Activated naive CD4-positive, alpha-beta T cell treated with anti-CD3 and anti-CD28 coated beads, Interleukin-2, amount 10 ng/mL, durations not matched to agents 7 days and 5 days (primary cell): ENCODE data around the gene HLA-A.

ENCODE experiments used
- CTCF ChIA-PET: fragments of 350-600 bp; sonication (Branson Sonifier 250); formaldehyde crosslinking; loops from one replicate; lab custom pipeline; 2021; ENCODE audit warnings: antibody characterized with exemption; lab: Charles Lee
- DNase-seq: peaks from one replicate; pipeline ENCODE4 v3.0.0-alpha.2; 2020
- H3K27ac Mint-ChIP-seq: one replicate; pipeline ENCODE4 v1.8.0; 2021; ENCODE audit warnings: mild to moderate bottlenecking, moderate library complexity, mixed read lengths
- H3K27me3 Mint-ChIP-seq: one replicate; pipeline ENCODE4 v1.8.0; 2021; ENCODE audit warnings: mild to moderate bottlenecking, mixed read lengths
- H3K36me3 Mint-ChIP-seq: one replicate; pipeline ENCODE4 v1.8.0; 2021; ENCODE audit warnings: mixed read lengths
- H3K4me1 Mint-ChIP-seq: one replicate; pipeline ENCODE4 v1.8.0; 2021; ENCODE audit warnings: mixed read lengths
- H3K4me3 Mint-ChIP-seq: one replicate; pipeline ENCODE4 v1.8.0; 2021; ENCODE audit warnings: mild to moderate bottlenecking, moderate library complexity, mixed read lengths
- H3K9me3 Mint-ChIP-seq: one replicate; pipeline ENCODE4 v1.8.0; 2021; ENCODE audit warnings: mixed read lengths

The HLA-A gene

DNA sequence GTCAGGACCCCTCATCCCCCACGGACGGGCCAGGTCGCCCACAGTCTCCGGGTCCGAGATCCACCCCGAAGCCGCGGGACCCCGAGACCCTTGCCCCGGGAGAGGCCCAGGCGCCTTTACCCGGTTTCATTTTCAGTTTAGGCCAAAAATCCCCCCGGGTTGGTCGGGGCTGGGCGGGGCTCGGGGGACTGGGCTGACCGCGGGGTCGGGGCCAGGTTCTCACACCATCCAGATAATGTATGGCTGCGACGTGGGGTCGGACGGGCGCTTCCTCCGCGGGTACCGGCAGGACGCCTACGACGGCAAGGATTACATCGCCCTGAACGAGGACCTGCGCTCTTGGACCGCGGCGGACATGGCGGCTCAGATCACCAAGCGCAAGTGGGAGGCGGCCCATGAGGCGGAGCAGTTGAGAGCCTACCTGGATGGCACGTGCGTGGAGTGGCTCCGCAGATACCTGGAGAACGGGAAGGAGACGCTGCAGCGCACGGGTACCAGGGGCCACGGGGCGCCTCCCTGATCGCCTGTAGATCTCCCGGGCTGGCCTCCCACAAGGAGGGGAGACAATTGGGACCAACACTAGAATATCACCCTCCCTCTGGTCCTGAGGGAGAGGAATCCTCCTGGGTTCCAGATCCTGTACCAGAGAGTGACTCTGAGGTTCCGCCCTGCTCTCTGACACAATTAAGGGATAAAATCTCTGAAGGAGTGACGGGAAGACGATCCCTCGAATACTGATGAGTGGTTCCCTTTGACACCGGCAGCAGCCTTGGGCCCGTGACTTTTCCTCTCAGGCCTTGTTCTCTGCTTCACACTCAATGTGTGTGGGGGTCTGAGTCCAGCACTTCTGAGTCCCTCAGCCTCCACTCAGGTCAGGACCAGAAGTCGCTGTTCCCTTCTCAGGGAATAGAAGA, 978 bp downstream of the HLA-A start:
- DNase-seq = peak; percentile 66
- Mint-ChIP-seq H3K27ac (peak overlapping the region; percentile 98), H3K4me1 (peaks cover 54% of the 10 kb centered on the region), H3K36me3 (peaks cover 58% of the 10 kb centered on the region), H3K27me3 (peaks cover 12% of the 10 kb centered on the region), H3K9me3 (no peaks in the 10 kb centered on the region), H3K4me3 (peak overlapping the region; percentile 88)
- CTCF ChIA-PET = no interaction called here

DNA sequence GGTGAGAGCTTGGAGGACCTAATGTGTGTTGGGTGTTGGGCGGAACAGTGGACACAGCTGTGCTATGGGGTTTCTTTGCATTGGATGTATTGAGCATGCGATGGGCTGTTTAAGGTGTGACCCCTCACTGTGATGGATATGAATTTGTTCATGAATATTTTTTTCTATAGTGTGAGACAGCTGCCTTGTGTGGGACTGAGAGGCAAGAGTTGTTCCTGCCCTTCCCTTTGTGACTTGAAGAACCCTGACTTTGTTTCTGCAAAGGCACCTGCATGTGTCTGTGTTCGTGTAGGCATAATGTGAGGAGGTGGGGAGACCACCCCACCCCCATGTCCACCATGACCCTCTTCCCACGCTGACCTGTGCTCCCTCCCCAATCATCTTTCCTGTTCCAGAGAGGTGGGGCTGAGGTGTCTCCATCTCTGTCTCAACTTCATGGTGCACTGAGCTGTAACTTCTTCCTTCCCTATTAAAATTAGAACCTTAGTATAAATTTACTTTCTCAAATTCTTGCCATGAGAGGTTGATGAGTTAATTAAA, 3.0 kb downstream of the HLA-A start:
- no peak for DNase-seq
- Mint-ChIP-seq H3K36me3 (peaks cover 73% of the 10 kb centered on the region), H3K9me3 (no peaks in the 10 kb centered on the region), H3K4me1 (peaks cover 55% of the 10 kb centered on the region), H3K4me3 (peak overlapping the region; percentile 88), H3K27me3 (peaks cover 6% of the 10 kb centered on the region), H3K27ac (peak overlapping the region; percentile 85)
- CTCF ChIA-PET = interaction anchor here (1.0 kb wide), 1 partner anchor 10 kb away, joined by 3 read pairs; no protein-coding TSS in a partner anchor

DNA sequence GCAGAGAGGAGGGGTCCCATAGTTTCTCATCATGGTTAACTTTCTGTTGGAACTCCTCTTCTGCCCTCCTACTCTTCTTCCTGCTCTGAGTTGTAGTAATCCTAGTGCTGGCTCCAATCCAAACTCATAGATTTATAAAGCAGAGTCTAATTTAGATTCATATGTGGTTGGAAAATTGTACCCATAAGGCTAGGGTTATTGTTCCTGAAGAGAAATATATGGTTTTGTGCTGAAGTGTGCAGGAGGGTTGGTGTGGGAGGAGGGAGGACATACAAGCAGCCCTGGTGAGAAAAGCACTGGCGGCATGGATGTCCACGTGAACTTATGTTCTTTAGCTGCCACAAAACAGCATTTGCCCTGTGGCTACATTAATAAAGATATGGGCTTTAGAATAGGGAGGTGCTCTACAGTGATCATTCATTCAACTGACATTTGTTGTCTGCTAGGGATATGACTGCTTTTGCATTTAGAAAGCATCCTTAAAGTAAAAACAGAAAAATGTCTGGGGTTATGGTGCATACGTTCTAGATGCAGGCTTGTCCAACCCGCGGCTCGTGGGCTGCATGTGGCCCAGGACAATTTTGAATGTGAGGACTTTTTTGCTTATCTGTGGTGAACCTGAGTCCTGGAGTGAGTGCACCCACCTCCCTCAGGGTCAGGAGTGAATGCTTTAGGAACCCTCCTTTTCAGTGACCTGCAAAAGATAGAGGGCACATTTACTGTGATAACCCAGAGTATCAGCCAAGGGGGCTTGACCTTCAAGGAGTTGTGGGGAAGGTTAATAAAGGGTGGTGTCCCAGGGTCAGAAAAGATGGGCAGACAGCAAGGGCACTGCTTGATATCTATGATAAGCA, 4.1 kb downstream of the HLA-A start:
- no peaks in the 10 kb centered on the region for H3K9me3 Mint-ChIP-seq
- peak overlapping the region; percentile 88 for H3K4me3 Mint-ChIP-seq
- CTCF ChIA-PET = interaction anchor here (1.0 kb wide), 1 partner anchor 9 kb away, joined by 3 read pairs; no protein-coding TSS in a partner anchor
- H3K36me3 Mint-ChIP-seq = peaks cover 73% of the 10 kb centered on the region
- peaks cover 45% of the 10 kb centered on the region for H3K4me1 Mint-ChIP-seq
- H3K27ac Mint-ChIP-seq = peak overlapping the region; percentile 81
- H3K27me3 Mint-ChIP-seq = peaks cover 6% of the 10 kb centered on the region
- no peak for DNase-seq

DNA sequence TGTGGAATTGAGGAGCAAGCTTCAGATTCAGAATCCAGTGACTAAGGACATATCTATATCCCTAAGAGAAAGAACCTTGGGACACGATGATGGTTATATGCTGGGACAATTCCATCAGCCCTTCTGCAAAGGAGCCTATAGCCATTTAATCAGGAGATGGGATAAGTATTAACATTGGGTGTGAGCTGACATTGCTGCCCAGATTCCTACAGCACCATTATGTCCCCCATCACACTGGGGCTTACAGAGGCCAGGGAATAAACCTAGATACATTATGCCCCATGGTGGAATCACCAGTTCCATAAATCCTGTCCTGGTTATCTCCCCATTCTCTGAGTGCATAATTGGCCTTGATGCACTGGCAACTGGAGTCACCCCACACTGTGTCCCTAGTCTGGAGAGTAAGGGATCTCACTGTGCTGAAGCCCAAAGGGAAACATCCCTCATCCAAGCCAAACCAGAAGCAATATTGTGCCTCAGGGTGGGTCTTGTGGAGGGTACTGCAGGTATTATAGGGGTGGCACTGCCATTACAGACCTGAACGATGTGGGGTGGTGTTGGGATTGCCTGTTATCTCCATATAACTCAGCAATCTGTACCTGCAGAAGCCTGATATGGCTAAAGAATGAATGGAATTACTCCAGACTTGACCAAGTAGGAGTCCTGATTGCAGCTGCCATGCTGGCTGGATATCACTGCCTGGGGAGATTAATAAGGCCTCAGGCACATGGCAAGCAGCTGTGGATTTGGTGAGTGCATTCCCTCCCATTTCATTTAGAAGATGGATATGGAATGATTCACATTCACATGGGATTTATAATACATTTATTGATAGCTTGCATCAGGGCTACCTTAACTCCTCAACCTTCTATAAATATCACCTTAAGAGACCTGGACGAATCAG, 5.0 kb downstream of the HLA-A start:
- Mint-ChIP-seq H3K9me3 (no peaks in the 10 kb centered on the region), H3K36me3 (peaks cover 72% of the 10 kb centered on the region), H3K27ac (no peak overlapping the region), H3K4me3 (no peak overlapping the region), H3K4me1 (peaks cover 40% of the 10 kb centered on the region), H3K27me3 (peaks cover 4% of the 10 kb centered on the region)
- no peak for DNase-seq
- CTCF ChIA-PET = interaction anchor here (1.0 kb wide), 1 partner anchor 8 kb away, joined by 3 read pairs; no protein-coding TSS in a partner anchor

- no peak overlapping the region for H3K4me3 Mint-ChIP-seq
- DNase-seq = no peak
- CTCF ChIA-PET = no interaction called here
- H3K9me3 Mint-ChIP-seq = no peaks in the 10 kb centered on the region
- peaks cover 63% of the 10 kb centered on the region for H3K36me3 Mint-ChIP-seq
- no peaks in the 10 kb centered on the region for H3K27me3 Mint-ChIP-seq
- H3K4me1 Mint-ChIP-seq = peaks cover 39% of the 10 kb centered on the region
- no peak overlapping the region for H3K27ac Mint-ChIP-seq
These were observed 5.9 kb downstream of the HLA-A start for GRCh38 chr6:29948277-29948676.

DNA sequence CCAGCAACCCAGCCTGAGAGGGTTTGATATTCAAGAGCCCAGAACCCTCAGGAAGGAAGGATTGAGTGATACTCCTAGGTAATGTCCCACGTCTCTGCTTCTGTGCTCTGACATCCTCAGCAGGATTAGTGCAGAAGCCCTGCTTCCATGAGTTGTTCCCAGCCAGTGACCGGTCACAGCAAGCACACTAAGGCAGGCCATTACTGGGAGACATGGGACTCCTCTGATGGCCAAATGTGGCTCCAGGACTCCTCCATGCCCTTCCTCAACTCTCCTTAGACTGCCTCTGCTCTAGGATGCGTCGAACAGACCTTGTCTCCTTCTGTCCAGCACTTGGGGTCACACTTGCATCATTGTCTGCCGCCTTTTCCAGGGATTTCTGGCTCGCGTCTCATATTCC, 7.6 kb downstream of the HLA-A start:
- Mint-ChIP-seq H3K4me3 (no peak overlapping the region), H3K4me1 (peaks cover 30% of the 10 kb centered on the region), H3K27me3 (no peaks in the 10 kb centered on the region), H3K36me3 (peaks cover 47% of the 10 kb centered on the region), H3K9me3 (no peaks in the 10 kb centered on the region), H3K27ac (no peak overlapping the region)
- CTCF ChIA-PET = no interaction called here
- no peak for DNase-seq

DNA sequence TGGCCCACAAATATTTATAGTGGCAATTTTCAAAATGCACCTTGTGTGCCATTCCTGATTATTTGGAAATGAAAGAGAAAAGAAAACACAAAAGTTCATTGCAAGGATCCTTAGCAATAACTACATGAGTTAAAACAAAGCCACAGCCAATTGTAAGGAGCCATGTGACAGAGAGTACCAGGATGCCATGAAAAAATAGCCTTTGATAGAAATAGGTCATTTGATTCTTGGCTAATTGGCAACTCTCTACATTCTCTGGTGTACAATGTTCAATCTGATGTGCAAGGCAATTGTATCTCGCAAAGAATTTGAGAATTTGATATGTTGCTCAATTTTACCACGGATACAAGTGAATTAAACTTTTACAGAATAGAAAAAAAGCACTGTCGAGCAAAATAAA, 9.6 kb downstream of the HLA-A start:
- CTCF ChIA-PET = interaction anchor here (1.2 kb wide), 1 partner anchor 14 kb away, joined by 5 read pairs; no protein-coding TSS in a partner anchor
- no peak for DNase-seq
- no peaks in the 10 kb centered on the region for H3K9me3 Mint-ChIP-seq
- H3K27me3 Mint-ChIP-seq = peaks cover 4% of the 10 kb centered on the region
- peaks cover 11% of the 10 kb centered on the region for H3K4me1 Mint-ChIP-seq
- H3K4me3 Mint-ChIP-seq = no peak overlapping the region
- H3K36me3 Mint-ChIP-seq = peaks cover 28% of the 10 kb centered on the region
- no peak overlapping the region for H3K27ac Mint-ChIP-seq

DNA sequence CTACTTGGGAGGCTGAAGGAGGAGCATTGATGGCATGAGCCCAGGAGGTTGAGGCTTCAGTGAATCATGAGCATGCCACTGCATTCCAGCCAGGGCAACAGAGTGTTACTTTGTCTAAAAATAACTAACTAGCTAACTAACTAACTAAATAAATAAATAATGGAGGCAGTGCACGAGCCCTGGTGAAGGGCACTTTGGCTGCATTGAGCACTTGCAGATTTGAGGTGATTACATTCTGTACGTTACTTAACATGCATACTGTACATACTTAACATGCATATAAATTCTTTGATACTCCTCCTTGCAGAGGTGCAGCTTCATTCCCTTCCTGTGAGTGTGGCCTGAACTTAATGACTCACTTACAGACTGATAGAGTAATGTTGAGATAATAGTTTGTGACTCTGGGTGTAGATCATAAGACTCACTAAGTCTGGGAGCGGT, 10.7 kb downstream of the HLA-A start:
- peaks cover 15% of the 10 kb centered on the region for H3K27me3 Mint-ChIP-seq
- CTCF ChIA-PET = interaction anchor here (1.2 kb wide), 1 partner anchor 15 kb away, joined by 5 read pairs; no protein-coding TSS in a partner anchor

DNA sequence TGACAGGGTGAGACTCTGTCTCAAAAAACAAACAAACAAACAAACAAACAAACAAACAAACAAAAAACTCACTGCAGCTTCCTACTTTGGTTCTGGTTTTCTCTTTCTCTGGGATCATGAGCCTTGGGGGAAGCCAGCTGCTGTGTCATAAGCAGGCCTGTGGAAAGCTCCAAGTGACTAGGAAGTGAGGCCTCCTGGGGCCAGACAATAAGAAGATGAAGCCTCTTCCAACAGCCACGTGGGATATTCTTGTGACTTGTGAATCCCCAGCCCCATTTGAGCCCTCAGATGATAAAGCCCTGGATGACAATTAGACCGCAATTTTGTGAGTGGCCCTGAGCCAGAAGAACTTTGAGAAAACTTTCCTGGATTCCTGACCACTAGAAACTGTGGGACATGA, 11.4 kb downstream of the HLA-A start:
- H3K9me3 Mint-ChIP-seq = no peaks in the 10 kb centered on the region
- H3K36me3 Mint-ChIP-seq = peaks cover 11% of the 10 kb centered on the region
- H3K27me3 Mint-ChIP-seq = peaks cover 20% of the 10 kb centered on the region
- no peak for DNase-seq
- H3K4me3 Mint-ChIP-seq = no peak overlapping the region
- CTCF ChIA-PET = no interaction called here
- peaks cover 5% of the 10 kb centered on the region for H3K4me1 Mint-ChIP-seq
- no peak overlapping the region for H3K27ac Mint-ChIP-seq

More for the DNA sequence above, 10.7 kb downstream of the HLA-A start:
- Mint-ChIP-seq H3K4me1 (peaks cover 11% of the 10 kb centered on the region), H3K4me3 (no peak overlapping the region), H3K27ac (no peak overlapping the region), H3K36me3 (peaks cover 18% of the 10 kb centered on the region), H3K9me3 (no peaks in the 10 kb centered on the region)
- DNase-seq = no peak

DNA sequence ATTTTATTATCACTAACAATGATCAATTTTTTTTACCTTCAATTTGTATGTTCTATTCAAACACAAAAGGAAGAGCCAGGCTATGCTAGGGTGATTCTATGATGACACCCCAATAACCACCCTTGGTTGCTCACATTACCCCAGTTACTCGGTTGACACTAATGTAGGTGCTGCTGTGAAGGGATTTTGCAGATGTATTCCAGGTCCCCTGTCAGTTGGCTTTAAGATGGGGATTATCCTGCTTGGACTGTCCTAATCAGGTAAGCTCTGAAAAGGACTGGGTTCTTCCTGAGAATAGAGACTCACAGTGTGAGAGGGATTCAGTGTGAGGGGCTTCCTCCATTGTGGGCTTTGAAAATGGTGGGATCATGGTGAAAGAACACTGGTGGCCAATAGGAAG, 11.9 kb downstream of the HLA-A start:
- CTCF ChIA-PET = interaction anchor here (0.8 to 1.7 kb wide), 2 partner anchors 11 to 23 kb away, joined by 4 read pairs; no protein-coding TSS in a partner anchor
- Mint-ChIP-seq H3K27me3 (peaks cover 20% of the 10 kb centered on the region), H3K4me3 (no peak overlapping the region), H3K27ac (no peak overlapping the region), H3K9me3 (no peaks in the 10 kb centered on the region), H3K4me1 (peaks cover 2% of the 10 kb centered on the region), H3K36me3 (peaks cover 6% of the 10 kb centered on the region)
- no peak for DNase-seq

- Mint-ChIP-seq H3K36me3 (no peaks in the 10 kb centered on the region), H3K9me3 (no peaks in the 10 kb centered on the region), H3K4me1 (no peaks in the 10 kb centered on the region), H3K4me3 (no peak overlapping the region), H3K27ac (no peak overlapping the region), H3K27me3 (peaks cover 20% of the 10 kb centered on the region)
- no peak for DNase-seq
- CTCF ChIA-PET = interaction anchor here (0.9 to 1.7 kb wide), 2 partner anchors 9 to 10 kb away, joined by 3 to 4 read pairs; no protein-coding TSS in a partner anchor
These were observed 13.5 kb downstream of the HLA-A start for GRCh38 chr6:29955783-29956182.

GRCh38 chr6:29956518-29956917, 14.2 kb downstream of the HLA-A start:
- H3K4me1 Mint-ChIP-seq = no peaks in the 10 kb centered on the region
- no peak for DNase-seq
- H3K36me3 Mint-ChIP-seq = no peaks in the 10 kb centered on the region
- CTCF ChIA-PET = no interaction called here
- H3K27ac Mint-ChIP-seq = no peak overlapping the region
- no peaks in the 10 kb centered on the region for H3K9me3 Mint-ChIP-seq
- H3K4me3 Mint-ChIP-seq = no peak overlapping the region
- H3K27me3 Mint-ChIP-seq = peaks cover 20% of the 10 kb centered on the region

DNA sequence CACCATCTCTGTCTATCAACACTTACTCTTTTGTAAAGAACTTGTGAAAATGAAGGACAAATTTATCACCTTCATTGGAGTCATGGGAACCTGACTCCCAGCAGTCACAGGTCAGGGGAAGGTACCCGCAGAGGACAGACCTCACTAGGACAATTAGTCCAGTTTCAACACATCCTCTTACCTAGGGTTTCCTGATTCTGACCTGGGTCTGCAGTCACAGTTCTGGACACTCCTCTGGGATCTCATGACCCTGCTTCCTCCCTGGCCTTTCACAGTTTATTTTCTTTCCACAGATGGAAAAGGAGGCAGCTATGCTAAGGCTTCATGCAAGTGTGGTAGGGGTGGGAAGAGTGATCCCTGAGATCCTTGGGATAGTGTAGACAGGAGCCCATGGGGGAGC, 15.7 kb downstream of the HLA-A start:
- CTCF ChIA-PET = no interaction called here
- DNase-seq = no peak
- no peaks in the 10 kb centered on the region for H3K9me3 Mint-ChIP-seq
- H3K27me3 Mint-ChIP-seq = peaks cover 20% of the 10 kb centered on the region
- H3K27ac Mint-ChIP-seq = no peak overlapping the region
- H3K36me3 Mint-ChIP-seq = no peaks in the 10 kb centered on the region
- peaks cover 5% of the 10 kb centered on the region for H3K4me1 Mint-ChIP-seq
- no peak overlapping the region for H3K4me3 Mint-ChIP-seq
